ENCODE measurements around the gene AP1S2. TPM values are rescaled to one million over a fixed set of nuclear protein-coding genes. Genes with fewer than 3 reads are reported as not detected.

Gene AP1S2
- total RNA-seq, 2 donors from 2014 or later = 133 to 220 TPM

DNA sequence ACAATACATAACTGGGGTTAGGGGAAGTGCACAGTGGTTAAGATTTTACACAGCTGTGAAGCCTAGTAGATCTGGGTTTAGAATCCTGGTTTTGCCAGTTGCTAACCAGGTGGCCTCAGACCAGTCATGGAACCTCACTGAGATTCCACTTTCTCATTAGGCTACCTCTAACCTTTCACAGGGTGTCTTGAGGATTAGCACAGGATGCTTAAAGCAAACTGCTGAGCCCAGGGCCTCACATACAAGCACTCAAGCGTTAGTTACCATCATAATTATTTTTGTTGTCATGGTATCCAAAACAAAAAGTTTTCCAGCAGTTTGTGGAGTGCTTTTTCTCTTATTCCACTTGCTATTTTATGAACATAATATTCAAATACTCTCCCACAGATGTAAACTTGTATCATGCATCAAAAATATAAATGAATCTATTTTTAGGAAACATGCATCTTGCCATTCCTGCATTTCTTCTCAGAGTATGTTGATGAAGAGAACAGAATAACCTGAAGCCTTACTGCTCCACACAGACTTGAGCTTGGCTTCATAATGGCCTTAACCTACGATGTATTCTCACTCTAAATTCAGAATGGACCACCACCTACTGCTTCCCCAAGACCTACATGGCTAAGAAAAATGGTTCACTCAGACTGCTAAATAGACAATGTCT, 12.6 kb downstream of the AP1S2 start:
- WGBS, 2 experiments (ENCODE audit: insufficient coverage in 1 of 2, insufficient read length in 1 of 2) = 82% methylated on average over 1 of the region's 2 CpGs; no CpG with 5 or more reads in 1 of the 2 experiments
- Mint-ChIP-seq H3K9me3 (no peaks in the 10 kb centered on the region), H3K27ac (no peak overlapping the region), H3K4me1 (peaks cover 6% of the 10 kb centered on the region), H3K36me3 (ENCODE audit: low read depth) (peaks cover 85% of the 10 kb centered on the region), H3K27me3 (ENCODE audit: insufficient read depth) (no peaks in the 10 kb centered on the region), H3K4me3 (no peak overlapping the region)
- TF ChIP-seq, protein P1, sequence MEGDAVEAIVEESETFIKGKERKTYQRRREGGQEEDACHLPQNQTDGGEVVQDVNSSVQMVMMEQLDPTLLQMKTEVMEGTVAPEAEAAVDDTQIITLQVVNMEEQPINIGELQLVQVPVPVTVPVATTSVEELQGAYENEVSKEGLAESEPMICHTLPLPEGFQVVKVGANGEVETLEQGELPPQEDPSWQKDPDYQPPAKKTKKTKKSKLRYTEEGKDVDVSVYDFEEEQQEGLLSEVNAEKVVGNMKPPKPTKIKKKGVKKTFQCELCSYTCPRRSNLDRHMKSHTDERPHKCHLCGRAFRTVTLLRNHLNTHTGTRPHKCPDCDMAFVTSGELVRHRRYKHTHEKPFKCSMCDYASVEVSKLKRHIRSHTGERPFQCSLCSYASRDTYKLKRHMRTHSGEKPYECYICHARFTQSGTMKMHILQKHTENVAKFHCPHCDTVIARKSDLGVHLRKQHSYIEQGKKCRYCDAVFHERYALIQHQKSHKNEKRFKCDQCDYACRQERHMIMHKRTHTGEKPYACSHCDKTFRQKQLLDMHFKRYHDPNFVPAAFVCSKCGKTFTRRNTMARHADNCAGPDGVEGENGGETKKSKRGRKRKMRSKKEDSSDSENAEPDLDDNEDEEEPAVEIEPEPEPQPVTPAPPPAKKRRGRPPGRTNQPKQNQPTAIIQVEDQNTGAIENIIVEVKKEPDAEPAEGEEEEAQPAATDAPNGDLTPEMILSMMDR (conservative IDR thresholded peaks at IDR 0.05) = no peak
- Histone ChIP-seq H3K27me3 (ENCODE audit: control insufficient read depth, insufficient read depth, low read length, poor library complexity, severe bottlenecking) (no peaks in the 10 kb centered on the region), H3K27ac (ENCODE audit: low read depth, low read length) (no peak overlapping the region), H3K9me3 (ENCODE audit: control insufficient read depth, low read length) (no peaks in the 10 kb centered on the region), H3K4me1 (ENCODE audit: control insufficient read depth, insufficient read depth, low read length) (no peaks in the 10 kb centered on the region), H3K4me3 (ENCODE audit: low read length) (no peak overlapping the region), H3K9ac (ENCODE audit: extremely low read depth, low read length, poor library complexity, severe bottlenecking) (no peak overlapping the region), H3K36me3 (ENCODE audit: control insufficient read depth, insufficient read depth, low read length) (peaks cover 88% of the 10 kb centered on the region)
- DNase-seq = no peak

DNA sequence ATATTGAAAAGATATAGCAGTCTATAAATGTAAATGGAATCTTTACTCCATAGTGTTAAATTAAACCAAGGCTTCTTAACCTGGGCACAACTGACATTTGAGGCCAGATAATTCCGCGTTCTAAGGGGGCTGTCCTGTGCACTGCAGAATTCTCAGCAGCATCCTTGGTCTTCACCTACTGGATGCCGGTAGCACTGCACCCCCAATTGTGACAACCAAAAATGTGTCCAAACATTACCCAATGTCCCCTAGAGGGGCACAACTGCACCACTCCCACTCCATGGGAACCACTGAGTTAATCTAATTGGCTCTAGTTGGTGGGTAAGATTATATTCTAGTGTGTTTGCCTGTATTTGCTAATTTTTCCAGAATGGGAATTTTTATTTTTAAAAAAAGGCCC, 16.6 kb downstream of the AP1S2 start:
- Histone ChIP-seq H3K4me1 (ENCODE audit: control insufficient read depth, insufficient read depth, low read length) (no peaks in the 10 kb centered on the region), H3K9ac (ENCODE audit: extremely low read depth, low read length, poor library complexity, severe bottlenecking) (no peak overlapping the region), H3K27ac (ENCODE audit: low read depth, low read length) (no peak overlapping the region), H3K4me3 (ENCODE audit: low read length) (no peak overlapping the region), H3K36me3 (ENCODE audit: control insufficient read depth, insufficient read depth, low read length) (peaks cover 64% of the 10 kb centered on the region), H3K9me3 (ENCODE audit: control insufficient read depth, low read length) (no peaks in the 10 kb centered on the region), H3K27me3 (ENCODE audit: control insufficient read depth, insufficient read depth, low read length, poor library complexity, severe bottlenecking) (no peaks in the 10 kb centered on the region)
- H3K4me1 Mint-ChIP-seq = peaks cover 30% of the 10 kb centered on the region
- 93% methylated on average over 3 of the region's 3 CpGs; no CpG with 5 or more reads in 1 of the 2 experiments for WGBS, 2 experiments (ENCODE audit: insufficient coverage in 1 of 2, insufficient read length in 1 of 2)
- H3K36me3 Mint-ChIP-seq (ENCODE audit: low read depth) = peaks cover 66% of the 10 kb centered on the region
- TF ChIP-seq, protein P1 (conservative IDR thresholded peaks at IDR 0.05) = peak; percentile 72
- H3K27ac Mint-ChIP-seq = no peak overlapping the region
- no peaks in the 10 kb centered on the region for H3K9me3 Mint-ChIP-seq
- DNase-seq = peak; percentile 74
- H3K27me3 Mint-ChIP-seq (ENCODE audit: insufficient read depth) = no peaks in the 10 kb centered on the region
- no peak overlapping the region for H3K4me3 Mint-ChIP-seq

DNA sequence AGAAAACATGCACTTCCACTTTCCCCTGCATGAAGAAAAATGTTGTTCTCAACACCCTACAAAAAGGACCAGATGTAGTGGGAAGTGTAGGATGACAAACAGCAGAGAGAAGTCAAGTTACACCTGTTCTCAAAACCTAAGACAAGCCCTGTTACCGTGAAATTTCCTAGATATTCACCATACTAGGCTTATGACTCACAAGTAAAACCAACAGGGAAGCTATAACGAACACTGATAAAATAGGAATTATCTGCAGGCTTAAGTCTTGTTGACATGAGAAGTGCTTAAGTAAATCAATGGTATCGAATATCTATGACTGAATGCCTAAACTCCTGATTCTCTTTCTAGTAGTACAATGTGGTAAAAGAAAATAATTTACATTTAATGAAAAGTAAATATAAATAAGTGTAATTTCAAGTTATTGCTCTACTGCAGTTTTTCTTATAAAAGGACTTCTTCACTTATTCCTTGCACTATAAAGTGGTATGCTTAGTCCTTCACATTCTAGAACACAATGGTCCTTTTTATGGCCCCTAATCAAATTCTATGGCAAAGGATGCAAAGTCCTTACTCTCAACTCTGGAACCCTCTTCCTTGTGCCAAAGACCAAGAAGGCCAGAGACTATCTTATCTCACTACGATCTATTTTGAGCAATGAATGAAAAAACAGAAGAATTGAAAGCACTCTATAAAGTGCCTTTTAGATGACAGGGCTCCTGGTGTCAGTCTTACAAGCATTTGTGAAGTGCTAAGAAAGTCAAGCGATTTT, 19.6 kb downstream of the AP1S2 start:
- H3K4me1 ChIP-seq (ENCODE audit: control insufficient read depth, insufficient read depth, low read length) = no peaks in the 10 kb centered on the region
- peak overlapping the region; percentile 69 for H3K27ac Mint-ChIP-seq

More for the DNA sequence above, 19.6 kb downstream of the AP1S2 start:
- Histone ChIP-seq H3K36me3 (ENCODE audit: control insufficient read depth, insufficient read depth, low read length) (peaks cover 40% of the 10 kb centered on the region), H3K9me3 (ENCODE audit: control insufficient read depth, low read length) (no peaks in the 10 kb centered on the region), H3K9ac (ENCODE audit: extremely low read depth, low read length, poor library complexity, severe bottlenecking) (peak overlapping the region; percentile 11), H3K27me3 (ENCODE audit: control insufficient read depth, insufficient read depth, low read length, poor library complexity, severe bottlenecking) (no peaks in the 10 kb centered on the region), H3K4me3 (ENCODE audit: low read length) (no peak overlapping the region), H3K27ac (ENCODE audit: low read depth, low read length) (no peak overlapping the region)
- Mint-ChIP-seq H3K4me1 (peaks cover 32% of the 10 kb centered on the region), H3K4me3 (no peak overlapping the region), H3K27me3 (ENCODE audit: insufficient read depth) (no peaks in the 10 kb centered on the region), H3K36me3 (ENCODE audit: low read depth) (peaks cover 48% of the 10 kb centered on the region), H3K9me3 (no peaks in the 10 kb centered on the region)
- no peak for DNase-seq
- TF ChIP-seq, protein P1 (conservative IDR thresholded peaks at IDR 0.05) = no peak
- WGBS, 2 experiments (ENCODE audit: insufficient coverage in 1 of 2, insufficient read length in 1 of 2) = 50% methylated on average over 4 of the region's 5 CpGs; no CpG with 5 or more reads in 1 of the 2 experiments

Data from endodermal cell (in vitro differentiated cells).